Measurements from ENCODE around the gene HDDC3.

The HDDC3 gene

GRCh38 chr15:90931828-90932659 lies at the start of gene HDDC3:
TSS of gene HDDC3 (minus strand) at chr15:90932549. CDS start at chr15:90932540, 9 bp downstream.
- peak; percentile 47 for DNase-seq

GRCh38 chr15:90982135-90982534 lies 49.8 kb upstream of the HDDC3 start:
- DNase-seq, result no peak

- DNase-seq, result no peak
Observed at GRCh38 chr15:90981681-90982080, 49.3 kb upstream of the HDDC3 start.

GRCh38 chr15:90979582-90979981 lies 47.2 kb upstream of the HDDC3 start:
- DNase-seq, result no peak

GRCh38 chr15:90974216-90974615 lies 41.9 kb upstream of the HDDC3 start:
- no peak for DNase-seq

GRCh38 chr15:90972133-90972532 lies 39.8 kb upstream of the HDDC3 start:
- DNase-seq, result no peak

- DNase-seq, result no peak
Observed at GRCh38 chr15:90970274-90970673, 37.9 kb upstream of the HDDC3 start.

- no peak for DNase-seq
Observed at GRCh38 chr15:90968434-90968833, 36.1 kb upstream of the HDDC3 start.

GRCh38 chr15:90967206-90967605 lies 34.9 kb upstream of the HDDC3 start:
- no peak for DNase-seq

GRCh38 chr15:90966262-90966661 lies 33.9 kb upstream of the HDDC3 start:
- DNase-seq, result no peak

- DNase-seq, result no peak
Observed at GRCh38 chr15:90962021-90962420, 29.7 kb upstream of the HDDC3 start.

- DNase-seq, result no peak
Observed at GRCh38 chr15:90960298-90961091, 28.1 kb upstream of the HDDC3 start.

- no peak for DNase-seq
Observed at GRCh38 chr15:90959894-90960293, 27.5 kb upstream of the HDDC3 start.

GRCh38 chr15:90959028-90959595 lies 26.8 kb upstream of the HDDC3 start:
- DNase-seq, result no peak

- DNase-seq, result no peak
Observed at GRCh38 chr15:90957791-90958190, 25.4 kb upstream of the HDDC3 start.

- DNase-seq, result peak; percentile 8
Observed at GRCh38 chr15:90957031-90957790, 24.9 kb upstream of the HDDC3 start.

GRCh38 chr15:90956274-90957030 lies 24.1 kb upstream of the HDDC3 start:
- peak; percentile 74 for DNase-seq

GRCh38 chr15:90955624-90956273 lies 23.4 kb upstream of the HDDC3 start:
- DNase-seq, result peak; percentile 8

- peak; percentile 81 for DNase-seq
Observed at GRCh38 chr15:90954712-90955623, 22.6 kb upstream of the HDDC3 start, which contains the start of gene RCCD1. TSS of gene RCCD1 (plus strand) at chr15:90954884. CDS start at chr15:90956735, 1,851 bp downstream.

Measured in NCI-H2227 treated with DMSO at 0.1 percent for 48 hours (cell line).